ENCODE results near the gene ITIH5.

The ITIH5 gene

DNA sequence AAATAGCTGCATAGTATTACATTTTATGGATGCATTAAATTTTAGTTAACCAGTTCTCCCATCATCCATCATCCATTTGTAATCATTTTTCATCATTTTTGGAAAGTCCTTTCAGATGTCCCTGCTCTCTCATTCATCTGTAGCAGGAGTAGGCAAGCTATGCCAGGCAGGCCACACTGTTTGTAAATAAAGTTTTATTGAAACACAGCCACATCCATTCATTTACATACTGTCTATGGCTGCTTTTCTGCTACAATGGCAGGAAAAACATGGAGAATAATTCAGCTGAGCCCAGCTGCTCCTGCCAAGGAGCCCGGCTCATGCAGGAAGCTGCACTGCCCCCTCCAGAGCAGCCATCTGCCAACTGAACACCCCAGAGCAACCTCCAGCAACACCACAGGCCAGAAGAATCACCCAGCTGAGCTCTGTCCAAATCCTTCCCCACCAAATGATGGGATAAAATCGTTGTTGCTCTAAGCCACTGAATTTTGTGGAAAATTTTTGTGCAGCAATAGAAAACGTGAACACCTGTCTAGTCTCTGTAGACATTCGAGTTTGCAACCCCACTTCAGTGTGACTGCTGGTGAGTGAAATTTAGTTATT, 19.6 kb downstream of the ITIH5 start:
- no peak for DNase-seq (ENCODE audit: low read depth)
- no peak overlapping the region for H3K4me3 ChIP-seq (ENCODE audit: low read length)
- TF ChIP-seq, protein P1, sequence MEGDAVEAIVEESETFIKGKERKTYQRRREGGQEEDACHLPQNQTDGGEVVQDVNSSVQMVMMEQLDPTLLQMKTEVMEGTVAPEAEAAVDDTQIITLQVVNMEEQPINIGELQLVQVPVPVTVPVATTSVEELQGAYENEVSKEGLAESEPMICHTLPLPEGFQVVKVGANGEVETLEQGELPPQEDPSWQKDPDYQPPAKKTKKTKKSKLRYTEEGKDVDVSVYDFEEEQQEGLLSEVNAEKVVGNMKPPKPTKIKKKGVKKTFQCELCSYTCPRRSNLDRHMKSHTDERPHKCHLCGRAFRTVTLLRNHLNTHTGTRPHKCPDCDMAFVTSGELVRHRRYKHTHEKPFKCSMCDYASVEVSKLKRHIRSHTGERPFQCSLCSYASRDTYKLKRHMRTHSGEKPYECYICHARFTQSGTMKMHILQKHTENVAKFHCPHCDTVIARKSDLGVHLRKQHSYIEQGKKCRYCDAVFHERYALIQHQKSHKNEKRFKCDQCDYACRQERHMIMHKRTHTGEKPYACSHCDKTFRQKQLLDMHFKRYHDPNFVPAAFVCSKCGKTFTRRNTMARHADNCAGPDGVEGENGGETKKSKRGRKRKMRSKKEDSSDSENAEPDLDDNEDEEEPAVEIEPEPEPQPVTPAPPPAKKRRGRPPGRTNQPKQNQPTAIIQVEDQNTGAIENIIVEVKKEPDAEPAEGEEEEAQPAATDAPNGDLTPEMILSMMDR (conservative IDR thresholded peaks at IDR 0.05; ENCODE audit: low read length) = no peak

DNA sequence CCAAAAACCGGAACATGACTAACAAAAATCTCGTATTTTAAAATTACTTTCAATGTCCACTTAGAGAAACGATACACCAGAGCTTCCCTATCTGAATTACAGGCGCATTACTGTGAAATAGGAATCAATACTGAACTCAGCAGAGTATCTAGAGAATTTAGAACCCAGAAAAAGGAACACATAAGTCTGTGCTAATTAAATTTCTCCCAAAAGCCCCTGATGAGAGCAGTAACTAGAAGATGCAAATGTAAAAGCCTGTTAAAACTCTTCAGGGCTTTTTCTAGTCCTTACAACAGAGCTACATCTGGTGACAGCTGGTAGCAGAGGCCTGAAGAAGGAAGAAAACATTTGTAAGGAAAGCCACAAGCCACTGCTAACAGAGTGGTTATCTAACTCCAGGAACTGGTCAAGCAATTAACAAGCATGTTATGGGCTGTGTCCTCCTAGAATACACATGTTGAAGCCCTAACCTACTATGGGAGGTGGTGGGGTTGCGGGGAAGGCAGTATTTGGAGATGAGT, 24.2 kb downstream of the ITIH5 start:
- TF ChIP-seq, protein P1 (conservative IDR thresholded peaks at IDR 0.05; ENCODE audit: low read length) = no peak
- DNase-seq (ENCODE audit: low read depth) = no peak
- no peak overlapping the region for H3K4me3 ChIP-seq (ENCODE audit: low read length)

DNA sequence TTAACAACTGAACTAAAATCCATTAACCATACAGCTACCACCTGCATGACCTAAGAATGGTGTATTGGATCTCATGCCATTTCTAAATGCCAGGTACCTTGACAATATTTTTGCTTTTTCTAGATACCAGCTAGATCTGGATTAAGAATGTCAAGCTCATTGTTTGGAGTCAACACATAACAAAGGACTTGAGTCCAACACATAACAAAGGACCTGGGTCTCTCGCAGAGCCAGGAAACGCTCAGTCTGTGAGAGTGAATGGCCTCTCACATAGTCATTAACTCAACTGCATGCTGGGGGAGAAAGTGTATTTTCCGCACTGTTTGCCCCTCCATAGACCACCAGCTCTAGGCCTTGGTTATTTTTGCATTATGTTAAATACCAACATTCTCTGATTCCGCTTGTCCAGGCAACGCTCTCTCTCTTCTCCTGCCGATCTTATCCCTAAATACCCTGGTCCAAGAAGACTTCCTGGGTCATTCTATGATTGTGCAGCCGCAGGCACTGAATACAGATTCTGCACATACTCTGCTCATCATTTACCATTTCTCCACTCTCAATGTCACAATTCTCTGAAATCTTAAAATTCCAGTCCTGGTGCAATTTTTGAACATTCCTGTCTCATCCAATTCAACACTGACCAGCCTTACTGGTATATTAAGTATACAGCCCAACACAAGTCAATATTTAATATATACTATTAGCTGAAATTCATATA, 31.2 kb downstream of the ITIH5 start:
- TF ChIP-seq, protein P1 (conservative IDR thresholded peaks at IDR 0.05; ENCODE audit: low read length) = no peak
- DNase-seq (ENCODE audit: low read depth) = no peak
- H3K4me3 ChIP-seq (ENCODE audit: low read length) = no peak overlapping the region

DNA sequence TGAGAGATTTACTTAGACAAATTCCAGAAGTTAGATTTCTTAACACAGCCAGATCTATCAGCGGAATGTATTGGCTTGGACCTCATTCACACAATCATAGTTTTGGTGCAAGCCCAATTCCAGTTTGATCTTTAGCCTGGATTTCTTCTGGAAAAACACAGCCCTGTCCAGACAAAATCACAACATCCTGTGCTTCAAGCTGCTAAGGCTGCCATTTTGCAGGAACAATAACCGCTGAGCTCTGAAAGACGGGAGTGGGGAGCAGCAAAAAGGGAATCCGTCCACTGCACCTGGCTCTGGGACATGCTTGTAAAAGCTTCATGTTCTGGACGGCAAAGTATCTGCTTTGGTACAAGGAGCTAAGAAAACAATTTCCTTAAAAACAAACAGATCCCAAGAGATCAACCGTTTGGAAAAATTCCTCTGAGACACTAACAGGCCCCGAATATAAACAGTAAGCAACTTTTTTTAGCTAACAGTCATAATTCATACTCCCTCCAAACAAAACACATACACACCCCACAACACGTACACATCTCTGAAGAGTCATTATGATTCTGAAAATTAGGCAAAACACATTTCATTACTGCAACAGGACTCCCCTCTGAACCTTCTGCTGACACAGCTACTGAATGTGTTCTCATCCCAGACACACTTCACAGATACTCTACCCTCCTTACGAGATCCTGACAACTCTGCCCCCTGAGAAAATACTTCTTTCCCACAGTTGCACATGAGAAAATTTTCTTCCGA, 32.4 kb downstream of the ITIH5 start:
- DNase-seq (ENCODE audit: low read depth) = peak; percentile 26
- no peak overlapping the region for H3K4me3 ChIP-seq (ENCODE audit: low read length)
- TF ChIP-seq, protein P1 (conservative IDR thresholded peaks at IDR 0.05; ENCODE audit: low read length) = no peak

DNA sequence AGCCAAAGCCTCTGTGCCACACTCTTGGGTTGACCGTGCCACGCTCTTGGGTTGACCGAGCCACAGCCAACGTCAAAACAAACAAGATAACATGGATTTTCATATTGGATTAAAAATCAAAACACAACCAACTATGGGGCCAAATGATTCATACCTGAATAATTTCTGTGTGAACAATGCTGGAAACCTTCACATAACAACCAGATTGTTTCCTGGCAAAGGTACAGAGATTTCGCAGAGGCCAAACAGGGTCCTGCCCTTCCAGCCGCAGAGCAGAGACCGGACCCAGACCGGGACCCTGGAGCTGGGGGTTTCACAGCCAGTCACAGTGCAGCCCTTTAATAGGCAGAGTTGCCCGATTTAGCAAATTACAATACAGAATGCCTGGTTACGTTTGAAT, 40.5 kb downstream of the ITIH5 start:
- DNase-seq (ENCODE audit: low read depth) = no peak
- TF ChIP-seq, protein P1 (conservative IDR thresholded peaks at IDR 0.05; ENCODE audit: low read length) = no peak
- H3K4me3 ChIP-seq (ENCODE audit: low read length) = no peak overlapping the region

DNA sequence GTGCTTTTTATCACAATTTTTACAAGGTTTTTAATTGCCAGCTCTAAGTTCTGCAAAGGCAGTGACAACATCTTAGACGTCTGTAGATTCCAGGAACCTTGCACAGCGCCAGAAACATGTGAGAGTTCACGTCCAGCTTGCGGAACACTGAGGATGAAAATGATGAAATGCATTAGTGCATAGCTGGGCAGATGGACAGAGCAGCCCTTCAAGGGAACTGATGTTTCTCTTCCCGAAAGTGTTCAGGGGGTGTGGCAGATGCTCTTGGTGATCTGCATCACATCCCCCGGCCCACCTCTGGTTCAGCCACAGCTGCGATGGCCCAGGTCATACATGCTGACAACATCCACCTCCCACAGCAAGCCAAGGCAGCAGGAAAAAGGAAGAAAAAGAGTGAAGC, 40.9 kb downstream of the ITIH5 start:
- TF ChIP-seq, protein P1 (conservative IDR thresholded peaks at IDR 0.05; ENCODE audit: low read length) = no peak
- peak; percentile 16 for DNase-seq (ENCODE audit: low read depth)
- H3K4me3 ChIP-seq (ENCODE audit: low read length) = no peak overlapping the region
